Heart left ventricle (tissue), 13 donors: ENCODE data around the gene CDT1.

Source experiments
- CTCF ChIP-seq, 12 donors: fragments of 200-600 bp; sonication (generic) in 4 of 12; IDR thresholded peaks; one replicate each; pipeline versions ENCODE4 v1.5.0 to v1.8.0; 2018 to 2022; ENCODE audit warnings: antibody characterized with exemption in 12 of 12, mild to moderate bottlenecking in 5 of 12
- POLR2A ChIP-seq, 2 donors: fragments of 450-650 bp; IDR thresholded peaks; one replicate each; pipeline ENCODE4 v1.6.1; 2017; ENCODE audit warnings: antibody characterized with exemption in 2 of 2, mild to moderate bottlenecking in 2 of 2, moderate library complexity in 2 of 2
- donor health status: ischemic (EF 13 %, LVEDD 7.1; RV severe dilation, severe dysfunction).
- donor health status: DM: no; HTN: yes; CAD: no.
- donor health status: DM: no; HTN: no; CAD: no.
- donor health status: ischemic (EF 25% LVEDD 6.9; RV normal size, moderate dysfunction).
- donor health status: ischemic (EF 25% LVEDD 5.7; RV mildly dilated, moderate dysfunction).
- donor health status: ischemic (EF 35%, LVEDD 5.7; RV mildly dilated, moderate dysfunction).
- donor health status: nonischemic (EF 11% LVEDD 7.7; RV severe dilation, severe dysfunction).
- donor health status: DM: yes; HTN: yes; CAD: no.
- donor health status: PGD.
- donor health status: ischemic (EF 29% LVEDD 5.4; RV normal size, mild dysfunction).
- donor health status: nonischemic (EF 23%, LVEDD 6.1; RV moderate dilation, normal function).

- TF ChIP-seq POLR2A (IDR thresholded peaks at IDR 0.05) (no peak), CTCF (IDR thresholded peaks at IDR 0.05) (no peak)
Observed at GRCh38 chr16:88789594-88789993, 14.0 kb upstream of the CDT1 start.
